MM.1S (cell line): ENCODE results near the gene APOBEC3B.
"Not testable (repeated sequence)": the region's sequence is repeated elsewhere in the genome, so short reads cannot be mapped to it uniquely, and the experiment has no call there.

Experiments
- DNase-seq: peaks from one replicate; pipeline ENCODE4 v3.0.0-alpha.2; 2015
- H2AFZ ChIP-seq: fragments of 300-600 bp; sonication (generic); 2 replicates; pipeline ENCODE4 v1.6.0; 2016; ENCODE audit warnings: antibody characterized with exemption, low read length
- H3F3A ChIP-seq: fragments of 300-600 bp; sonication (generic); 2 replicates; pipeline ENCODE4 v1.6.1; 2016; ENCODE audit warnings: mild to moderate bottlenecking, antibody characterized with exemption, low read length, moderate library complexity, mixed read lengths; ENCODE audit not compliant: insufficient read depth
- H3K27ac ChIP-seq: fragments of 300-600 bp; sonication (generic); 2 replicates; pipeline ENCODE4 v1.5.1; 2016; ENCODE audit warnings: mild to moderate bottlenecking, low read length
- H3K27me3 ChIP-seq: fragments of 300-600 bp; sonication (generic); replicated peaks from 2 replicates; pipeline ENCODE4 v1.6.0; 2016; ENCODE audit warnings: low read length; ENCODE audit not compliant: insufficient read depth
- H3K36me3 ChIP-seq: fragments of 300-600 bp; sonication (generic); replicated peaks from 2 replicates; pipeline ENCODE4 v1.6.1; 2016; ENCODE audit warnings: mild to moderate bottlenecking, low read length, mixed read lengths; ENCODE audit not compliant: insufficient read depth
- H3K4me1 ChIP-seq: fragments of 300-600 bp; sonication (generic); 2 replicates; pipeline ENCODE4 v1.6.1; 2016; ENCODE audit warnings: low read length, mixed read lengths
- H3K4me2 ChIP-seq: fragments of 300-600 bp; sonication (generic); 2 replicates; pipeline ENCODE4 v1.6.0; 2016; ENCODE audit warnings: low read depth, low read length
- H3K4me3 ChIP-seq: fragments of 300-600 bp; sonication (generic); 2 replicates; pipeline ENCODE4 v1.5.1; 2016; ENCODE audit warnings: low read length, mixed read lengths
- H3K79me2 ChIP-seq: fragments of 300-600 bp; sonication (generic); 2 replicates; pipeline ENCODE4 v1.6.1; 2016; ENCODE audit warnings: mixed run types, low read length, mixed read lengths
- H3K9ac ChIP-seq: fragments of 300-600 bp; sonication (generic); 2 replicates; pipeline ENCODE4 v1.6.1; 2016; ENCODE audit warnings: low read length, mixed read lengths
- H3K9me2 ChIP-seq: fragments of 300-600 bp; sonication (generic); replicated peaks from 2 replicates; pipeline ENCODE4 v1.6.1; 2016; ENCODE audit warnings: mild to moderate bottlenecking, low read length, mixed read lengths; ENCODE audit not compliant: insufficient read depth
- H3K9me3 ChIP-seq: fragments of 300-600 bp; sonication (generic); replicated peaks from 2 replicates; pipeline ENCODE4 v1.6.1; 2016; ENCODE audit warnings: mild to moderate bottlenecking, low read length, mixed read lengths; ENCODE audit not compliant: insufficient read depth
- H4K20me1 ChIP-seq: fragments of 300-600 bp; sonication (generic); 2 replicates; pipeline ENCODE4 v1.6.1; 2016; ENCODE audit warnings: mild to moderate bottlenecking, low read length, moderate library complexity, mixed read lengths; ENCODE audit not compliant: insufficient read depth
- EZH2 ChIP-seq: fragments of 300-600 bp; sonication (generic); optimal IDR thresholded peaks from 2 replicates; pipeline ENCODE3; 2017; ENCODE audit warnings: low read depth, mild to moderate bottlenecking, antibody characterized with exemption, low read length, mixed read lengths
- EZH2phosphoT487 ChIP-seq: fragments of 300-600 bp; sonication (generic); IDR thresholded peaks from 2 replicates; pipeline ENCODE4 v1.6.1; 2018; ENCODE audit warnings: antibody characterized with exemption, low read length
- TF ChIP-seq, protein P1 (sequence below): fragments of 300-600 bp; sonication (generic); IDR thresholded peaks from 2 replicates; pipeline ENCODE4 v1.5.1; 2016; ENCODE audit warnings: antibody characterized with exemption, low read length, mixed read lengths

The APOBEC3B gene

DNA sequence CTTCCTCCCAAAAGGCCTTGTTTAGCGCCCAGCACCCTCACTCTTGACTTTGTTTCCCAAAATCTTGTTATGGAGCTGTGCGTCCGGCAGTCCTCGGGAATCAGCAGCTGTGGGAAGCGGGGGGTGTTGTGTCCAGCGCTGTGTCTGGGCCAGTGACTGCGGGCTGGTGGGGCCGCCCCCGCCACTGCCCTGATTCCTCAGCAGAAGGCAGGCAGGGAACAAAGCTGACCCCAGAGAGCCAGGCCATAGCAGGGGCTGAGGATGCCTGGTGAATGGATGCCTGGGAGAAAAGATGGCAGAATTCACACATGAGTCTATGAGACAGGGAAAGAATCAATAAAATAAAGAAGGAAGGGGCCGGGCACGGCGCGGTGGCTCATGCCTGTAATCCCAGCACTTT, 34.4 kb downstream of the APOBEC3B start:
- H3K4me1 ChIP-seq = peaks cover 12% of the 10 kb centered on the region
- no peaks in the 10 kb centered on the region for H3K36me3 ChIP-seq
- DNase-seq = no peak
- H2AFZ ChIP-seq = no peak overlapping the region
- H3K4me3 ChIP-seq = no peak overlapping the region
- H3K27ac ChIP-seq = no peak overlapping the region
- H3K27me3 ChIP-seq = no peaks in the 10 kb centered on the region
- no peak overlapping the region for H3K4me2 ChIP-seq
- TF ChIP-seq EZH2 (no peak), EZH2phosphoT487 (no peak)
- TF ChIP-seq, protein P1, sequence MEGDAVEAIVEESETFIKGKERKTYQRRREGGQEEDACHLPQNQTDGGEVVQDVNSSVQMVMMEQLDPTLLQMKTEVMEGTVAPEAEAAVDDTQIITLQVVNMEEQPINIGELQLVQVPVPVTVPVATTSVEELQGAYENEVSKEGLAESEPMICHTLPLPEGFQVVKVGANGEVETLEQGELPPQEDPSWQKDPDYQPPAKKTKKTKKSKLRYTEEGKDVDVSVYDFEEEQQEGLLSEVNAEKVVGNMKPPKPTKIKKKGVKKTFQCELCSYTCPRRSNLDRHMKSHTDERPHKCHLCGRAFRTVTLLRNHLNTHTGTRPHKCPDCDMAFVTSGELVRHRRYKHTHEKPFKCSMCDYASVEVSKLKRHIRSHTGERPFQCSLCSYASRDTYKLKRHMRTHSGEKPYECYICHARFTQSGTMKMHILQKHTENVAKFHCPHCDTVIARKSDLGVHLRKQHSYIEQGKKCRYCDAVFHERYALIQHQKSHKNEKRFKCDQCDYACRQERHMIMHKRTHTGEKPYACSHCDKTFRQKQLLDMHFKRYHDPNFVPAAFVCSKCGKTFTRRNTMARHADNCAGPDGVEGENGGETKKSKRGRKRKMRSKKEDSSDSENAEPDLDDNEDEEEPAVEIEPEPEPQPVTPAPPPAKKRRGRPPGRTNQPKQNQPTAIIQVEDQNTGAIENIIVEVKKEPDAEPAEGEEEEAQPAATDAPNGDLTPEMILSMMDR = no peak
- no peak overlapping the region for H3K9ac ChIP-seq
- peaks cover 34% of the 10 kb centered on the region for H3F3A ChIP-seq
- no peaks in the 10 kb centered on the region for H3K9me2 ChIP-seq
- H3K79me2 ChIP-seq = peaks cover 45% of the 10 kb centered on the region
- H4K20me1 ChIP-seq = no peaks in the 10 kb centered on the region
- no peaks in the 10 kb centered on the region for H3K9me3 ChIP-seq

DNA sequence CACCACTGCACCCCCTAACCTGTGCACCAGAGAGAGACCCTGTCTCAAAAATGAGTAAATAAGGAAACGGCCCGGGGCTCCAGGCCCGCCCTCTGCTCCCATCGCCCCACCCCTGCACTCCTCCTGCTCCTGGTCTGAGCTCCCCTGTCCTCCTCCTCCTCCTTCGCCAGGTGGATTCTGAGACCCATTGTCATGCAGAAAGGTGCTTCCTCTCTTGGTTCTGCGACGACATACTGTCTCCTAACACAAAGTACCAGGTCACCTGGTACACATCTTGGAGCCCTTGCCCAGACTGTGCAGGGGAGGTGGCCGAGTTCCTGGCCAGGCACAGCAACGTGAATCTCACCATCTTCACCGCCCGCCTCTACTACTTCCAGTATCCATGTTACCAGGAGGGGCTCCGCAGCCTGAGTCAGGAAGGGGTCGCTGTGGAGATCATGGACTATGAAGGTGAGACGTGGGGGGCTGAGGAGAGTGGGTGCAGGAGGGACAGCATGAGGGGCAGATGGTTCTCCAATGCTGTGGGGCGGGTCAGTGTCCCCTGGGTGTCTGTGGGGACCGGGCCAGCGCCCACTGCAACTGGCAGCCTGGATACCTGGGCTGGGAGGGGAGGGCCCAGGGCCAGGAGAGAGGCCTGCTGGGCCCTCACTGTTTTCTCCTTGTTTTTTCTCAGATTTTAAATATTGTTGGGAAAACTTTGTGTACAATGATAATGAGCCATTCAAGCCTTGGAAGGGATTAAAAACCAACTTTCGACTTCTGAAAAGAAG, 35.6 kb downstream of the APOBEC3B start:
- Histone ChIP-seq H3K4me3 (no peak overlapping the region), H3K4me2 (no peak overlapping the region), H3K79me2 (peaks cover 57% of the 10 kb centered on the region), H3K9me2 (no peaks in the 10 kb centered on the region), H3K27ac (no peak overlapping the region), H4K20me1 (no peaks in the 10 kb centered on the region), H3K9me3 (no peaks in the 10 kb centered on the region), H3K4me1 (peaks cover 12% of the 10 kb centered on the region), H2AFZ (no peak overlapping the region), H3K27me3 (no peaks in the 10 kb centered on the region), H3K36me3 (no peaks in the 10 kb centered on the region), H3K9ac (no peak overlapping the region), H3F3A (peaks cover 39% of the 10 kb centered on the region)
- DNase-seq = no peak
- TF ChIP-seq, protein P1 = no peak
- TF ChIP-seq EZH2 = no peak
- TF ChIP-seq EZH2phosphoT487 = no peak

DNA sequence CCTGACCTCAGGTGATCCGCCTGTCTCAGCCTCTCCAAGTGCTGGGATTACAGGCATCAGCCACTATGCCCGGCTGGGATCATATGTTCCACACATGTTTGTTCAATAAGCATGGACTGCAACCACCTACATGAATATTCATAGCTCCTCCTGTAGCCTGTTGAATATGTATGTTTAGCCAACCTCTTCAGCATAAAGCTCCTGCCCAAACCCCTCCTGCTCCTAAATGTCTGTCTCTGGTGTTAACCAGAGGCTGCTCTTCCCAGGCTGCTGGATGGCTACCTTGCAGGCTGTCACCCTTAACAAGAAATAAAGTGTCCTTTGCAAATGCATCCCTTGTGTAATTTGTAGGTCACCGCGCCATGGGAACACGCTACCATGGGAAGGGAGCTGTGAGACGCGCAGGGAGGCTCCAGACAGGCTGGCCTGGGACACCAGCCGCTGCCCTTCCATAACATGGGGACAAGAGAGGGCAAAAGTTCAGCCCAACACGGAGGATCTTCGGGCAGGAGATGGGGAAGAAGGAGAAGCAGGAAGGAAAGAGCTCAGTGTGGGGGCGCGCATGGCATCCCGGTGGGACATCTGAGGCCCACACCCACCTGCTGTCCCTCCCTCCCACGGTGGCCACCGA, 38.0 kb downstream of the APOBEC3B start:
- not testable (repeated sequence) for H3K9me3 ChIP-seq, H3K27me3 ChIP-seq, DNase-seq, H3K9me2 ChIP-seq, H4K20me1 ChIP-seq, H2AFZ ChIP-seq, H3K36me3 ChIP-seq
- Histone ChIP-seq H3F3A (peaks cover 37% of the 10 kb centered on the region), H3K4me2 (peak overlapping the region; percentile 83), H3K4me1 (peaks cover 23% of the 10 kb centered on the region), H3K9ac (peak overlapping the region; percentile 16; the same call in 1 of the 2 replicates), H3K27ac (peak overlapping the region; percentile 58; the same call in 1 of the 2 replicates), H3K79me2 (peaks cover 66% of the 10 kb centered on the region), H3K4me3 (peak overlapping the region; percentile 57)
